ENCODE measurements around the gene NTM.

NTM gene

GRCh38 chr11:131349368-131350086, 20.9 kb upstream of the NTM start:
- Histone ChIP-seq H3K27me3 (ENCODE audit: control insufficient read depth, low read length) (no peaks in the 10 kb centered on the region), H3K4me3 (ENCODE audit: low read length) (no peak overlapping the region), H3K27ac (ENCODE audit: low read depth, low read length) (no peak overlapping the region), H3K4me1 (ENCODE audit: control insufficient read depth, low read length) (no peaks in the 10 kb centered on the region), H3K4me2 (ENCODE audit: low read length) (no peak overlapping the region), H3K9me2 (replicated peaks; ENCODE audit: control insufficient read depth, low read length) (no peaks in the 10 kb centered on the region), H3K9me3 (ENCODE audit: control insufficient read depth, insufficient read depth, low read length) (no peaks in the 10 kb centered on the region), H3K36me3 (ENCODE audit: control insufficient read depth, low read length) (no peaks in the 10 kb centered on the region), H3F3A (ENCODE audit: control insufficient read depth, insufficient read depth) (no peaks in the 10 kb centered on the region), H4K20me1 (ENCODE audit: control insufficient read depth, insufficient read depth, low read depth, low read length) (no peaks in the 10 kb centered on the region), H3K79me2 (ENCODE audit: control insufficient read depth, low read length) (no peaks in the 10 kb centered on the region)
- TF ChIP-seq EZH2phosphoT487 (IDR thresholded peaks at IDR 0.05; ENCODE audit: borderline replicate concordance, low read length) (no peak), CTCF (IDR thresholded peaks at IDR 0.05; ENCODE audit: low read depth, low read length, poor library complexity, severe bottlenecking) (no peak)

DNA sequence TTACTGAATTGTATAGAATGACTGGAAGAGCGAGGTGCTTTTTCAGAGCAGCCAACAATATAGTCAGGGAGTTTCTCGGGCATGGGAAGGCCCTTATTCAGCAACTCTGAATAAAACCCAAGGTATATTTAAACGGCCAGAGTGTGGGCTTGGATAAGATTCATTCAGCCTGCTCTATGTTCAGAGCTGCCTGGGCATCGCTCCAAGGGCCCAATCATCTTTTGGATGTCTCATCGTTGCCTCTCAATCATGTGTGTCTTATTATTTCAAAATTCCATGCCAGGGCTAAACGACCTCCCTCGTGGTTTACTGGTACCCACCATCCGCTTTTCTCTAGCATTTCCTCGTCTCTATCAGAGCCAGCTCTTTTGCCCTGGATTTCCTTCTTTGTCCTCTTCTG, 19.5 kb upstream of the NTM start:
- Histone ChIP-seq H3K9me2 (replicated peaks; ENCODE audit: control insufficient read depth, low read length) (no peaks in the 10 kb centered on the region), H3K4me2 (ENCODE audit: low read length) (no peak overlapping the region), H3K27ac (ENCODE audit: low read depth, low read length) (no peak overlapping the region), H4K20me1 (ENCODE audit: control insufficient read depth, insufficient read depth, low read depth, low read length) (no peaks in the 10 kb centered on the region), H3F3A (ENCODE audit: control insufficient read depth, insufficient read depth) (no peaks in the 10 kb centered on the region), H3K79me2 (ENCODE audit: control insufficient read depth, low read length) (no peaks in the 10 kb centered on the region), H3K36me3 (ENCODE audit: control insufficient read depth, low read length) (no peaks in the 10 kb centered on the region), H3K9me3 (ENCODE audit: control insufficient read depth, insufficient read depth, low read length) (no peaks in the 10 kb centered on the region), H3K27me3 (ENCODE audit: control insufficient read depth, low read length) (no peaks in the 10 kb centered on the region), H3K4me1 (ENCODE audit: control insufficient read depth, low read length) (no peaks in the 10 kb centered on the region), H3K4me3 (ENCODE audit: low read length) (no peak overlapping the region)
- no peak for TF ChIP-seq EZH2phosphoT487 (IDR thresholded peaks at IDR 0.05; ENCODE audit: borderline replicate concordance, low read length)
- TF ChIP-seq CTCF (IDR thresholded peaks at IDR 0.05; ENCODE audit: low read depth, low read length, poor library complexity, severe bottlenecking) = no peak

GRCh38 chr11:131351848-131352247, 18.6 kb upstream of the NTM start:
- H3K79me2 ChIP-seq (ENCODE audit: control insufficient read depth, low read length) = no peaks in the 10 kb centered on the region
- H3K27me3 ChIP-seq (ENCODE audit: control insufficient read depth, low read length) = no peaks in the 10 kb centered on the region
- TF ChIP-seq EZH2phosphoT487 (IDR thresholded peaks at IDR 0.05; ENCODE audit: borderline replicate concordance, low read length) = no peak
- no peak for TF ChIP-seq CTCF (IDR thresholded peaks at IDR 0.05; ENCODE audit: low read depth, low read length, poor library complexity, severe bottlenecking)
- no peak overlapping the region for H3K4me2 ChIP-seq (ENCODE audit: low read length)
- H3F3A ChIP-seq (ENCODE audit: control insufficient read depth, insufficient read depth) = no peaks in the 10 kb centered on the region
- no peaks in the 10 kb centered on the region for H3K9me2 ChIP-seq (replicated peaks; ENCODE audit: control insufficient read depth, low read length)
- H3K27ac ChIP-seq (ENCODE audit: low read depth, low read length) = no peak overlapping the region
- no peaks in the 10 kb centered on the region for H4K20me1 ChIP-seq (ENCODE audit: control insufficient read depth, insufficient read depth, low read depth, low read length)
- H3K4me1 ChIP-seq (ENCODE audit: control insufficient read depth, low read length) = no peaks in the 10 kb centered on the region
- H3K9me3 ChIP-seq (ENCODE audit: control insufficient read depth, insufficient read depth, low read length) = no peaks in the 10 kb centered on the region
- no peaks in the 10 kb centered on the region for H3K36me3 ChIP-seq (ENCODE audit: control insufficient read depth, low read length)
- no peak overlapping the region for H3K4me3 ChIP-seq (ENCODE audit: low read length)
